Measurements from ENCODE around the gene WDR86.

Gene WDR86

DNA sequence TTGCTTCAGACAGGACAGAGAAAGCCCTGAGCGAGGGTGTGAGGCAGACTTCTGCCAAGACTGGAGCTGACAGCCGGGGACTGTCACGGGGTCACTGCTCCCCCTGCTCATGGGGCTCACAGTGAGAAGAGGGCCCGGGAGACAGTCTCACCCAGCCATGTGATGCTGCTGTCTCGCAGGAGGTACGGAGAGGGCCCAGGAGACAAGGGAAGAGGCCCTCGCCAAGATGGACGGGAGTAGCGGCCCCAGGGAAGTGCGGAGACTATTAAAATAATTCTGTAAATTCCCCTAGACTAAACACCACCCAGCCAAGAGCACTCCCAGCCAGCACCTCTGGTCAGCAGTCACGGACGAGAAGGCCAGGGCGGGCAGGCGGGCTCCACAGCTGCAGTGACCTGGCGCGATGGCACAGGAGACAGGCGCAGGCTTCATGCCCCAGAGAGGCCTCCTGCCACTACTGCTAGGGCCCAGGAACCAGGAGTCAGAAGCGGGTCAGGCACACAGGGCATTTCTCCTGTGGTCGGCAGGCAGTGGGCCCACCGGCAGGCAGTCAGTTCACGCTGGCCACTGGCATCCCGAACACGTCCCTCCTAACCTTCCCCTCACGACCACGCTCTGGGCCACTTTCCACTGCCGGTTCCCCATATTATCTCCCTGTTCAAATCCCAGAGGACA, 24.1 kb downstream of the WDR86 start:
- no peak for TF ChIP-seq CTCF (conservative IDR thresholded peaks at IDR 0.05; ENCODE audit: low read length)
- DNase-seq (ENCODE audit: low read depth), result no peak
- H3K4me3 ChIP-seq (ENCODE audit: low read length), result no peak overlapping the region

- H3K4me3 ChIP-seq (ENCODE audit: low read length), result no peak overlapping the region
- no peak for TF ChIP-seq CTCF (conservative IDR thresholded peaks at IDR 0.05; ENCODE audit: low read length)
- DNase-seq (ENCODE audit: low read depth), result no peak
These were observed 24.8 kb downstream of the WDR86 start for GRCh38 chr7:151384776-151385625.

DNA sequence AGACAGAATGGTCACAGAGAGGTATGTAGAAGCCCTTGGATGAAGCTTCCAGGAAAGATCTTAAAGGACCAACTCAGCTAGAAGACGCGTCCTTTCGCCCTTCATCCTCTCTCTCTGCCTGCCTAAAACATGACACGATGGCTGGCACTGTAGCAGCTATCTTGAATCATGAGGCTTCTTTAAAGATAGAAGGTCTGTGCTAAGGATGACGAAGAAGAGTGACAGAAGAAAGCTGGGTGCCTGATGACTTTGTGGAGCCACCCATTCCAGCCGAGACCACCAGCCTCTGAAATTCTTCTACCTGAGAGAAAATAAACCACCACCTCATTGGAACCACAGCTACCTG, 25.5 kb downstream of the WDR86 start:
- DNase-seq (ENCODE audit: low read depth), result no peak
- H3K4me3 ChIP-seq (ENCODE audit: low read length), result no peak overlapping the region
- TF ChIP-seq CTCF (conservative IDR thresholded peaks at IDR 0.05; ENCODE audit: low read length), result no peak

- TF ChIP-seq CTCF (conservative IDR thresholded peaks at IDR 0.05; ENCODE audit: low read length), result no peak
- no peak overlapping the region for H3K4me3 ChIP-seq (ENCODE audit: low read length)
- no peak for DNase-seq (ENCODE audit: low read depth)
These were observed 26.0 kb downstream of the WDR86 start for GRCh38 chr7:151383638-151384351.

- no peak for DNase-seq (ENCODE audit: low read depth)
- no peak for TF ChIP-seq CTCF (conservative IDR thresholded peaks at IDR 0.05; ENCODE audit: low read length)
- no peak overlapping the region for H3K4me3 ChIP-seq (ENCODE audit: low read length)
These were observed 27.6 kb downstream of the WDR86 start for GRCh38 chr7:151382079-151382885.

- no peak for DNase-seq (ENCODE audit: low read depth)
- H3K4me3 ChIP-seq (ENCODE audit: low read length), result no peak overlapping the region
These were observed 28.3 kb downstream of the WDR86 start for GRCh38 chr7:151381348-151382078.

More at GRCh38 chr7:151381348-151382078, 28.3 kb downstream of the WDR86 start:
- no peak for TF ChIP-seq CTCF (conservative IDR thresholded peaks at IDR 0.05; ENCODE audit: low read length)

All from AG10803 (cell line).